ENCODE measurements around the gene SORCS2.

SORCS2 gene

GRCh38 chr4:7301126-7301785, 108.9 kb downstream of the SORCS2 start:
- in situ Hi-C loops (cut with HindIII; ENCODE audit: low pct_ligation_motif_present, low pct_unique_long_range_greater_than_20kb, low sequenced_read_pairs): no loop called here
- no peak for DNase-seq

DNA sequence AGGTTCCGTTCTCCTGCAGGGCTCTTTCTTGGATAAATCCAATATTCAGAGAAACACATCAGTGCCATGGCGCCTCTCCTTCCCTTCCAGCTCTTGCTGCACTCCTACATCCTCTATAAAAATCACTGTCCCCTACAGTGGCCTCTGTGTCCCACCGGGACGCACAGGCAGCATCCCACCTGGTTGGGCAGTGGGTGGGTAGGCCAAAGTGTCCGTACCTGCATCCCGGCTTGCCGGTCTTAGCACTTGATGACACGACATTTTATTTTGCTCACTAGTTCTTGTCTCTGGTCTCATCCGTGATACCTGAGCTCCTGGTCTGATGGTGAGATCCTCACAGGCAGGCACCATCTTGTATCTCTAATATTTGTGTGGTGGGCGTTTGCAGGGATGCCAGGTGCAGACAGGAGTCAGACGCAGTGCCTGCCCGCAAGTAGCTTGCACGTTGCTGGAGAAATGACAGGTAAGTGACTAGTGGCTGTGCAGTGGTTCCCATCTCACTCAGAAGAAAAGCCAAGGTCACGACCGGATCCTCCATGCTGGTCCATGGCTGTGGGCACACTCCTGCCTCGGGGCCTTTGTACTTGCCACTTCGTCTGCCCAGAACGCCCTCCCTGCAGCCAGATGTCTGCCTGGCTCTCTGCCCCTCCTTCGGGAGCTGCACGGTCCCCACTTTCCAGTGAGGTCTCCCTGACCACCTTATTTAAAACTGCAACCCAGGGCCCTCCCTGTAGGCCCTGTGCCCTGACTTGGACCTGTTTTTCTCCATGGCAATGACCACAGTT, 109.7 kb downstream of the SORCS2 start:
- DNase-seq: no peak
- in situ Hi-C loops (cut with HindIII; ENCODE audit: low pct_ligation_motif_present, low pct_unique_long_range_greater_than_20kb, low sequenced_read_pairs): no loop called here

- in situ Hi-C loops (cut with HindIII; ENCODE audit: low pct_ligation_motif_present, low pct_unique_long_range_greater_than_20kb, low sequenced_read_pairs): no loop called here
- no peak for DNase-seq
These were observed 110.6 kb downstream of the SORCS2 start for GRCh38 chr4:7302781-7303404.

- in situ Hi-C loops (cut with HindIII; ENCODE audit: low pct_ligation_motif_present, low pct_unique_long_range_greater_than_20kb, low sequenced_read_pairs): no loop called here
- DNase-seq: no peak
These were observed 111.2 kb downstream of the SORCS2 start for GRCh38 chr4:7303561-7303960.

- DNase-seq: no peak
- in situ Hi-C loops (cut with HindIII; ENCODE audit: low pct_ligation_motif_present, low pct_unique_long_range_greater_than_20kb, low sequenced_read_pairs): no loop called here
These were observed 112.1 kb downstream of the SORCS2 start for GRCh38 chr4:7304436-7304835.

DNA sequence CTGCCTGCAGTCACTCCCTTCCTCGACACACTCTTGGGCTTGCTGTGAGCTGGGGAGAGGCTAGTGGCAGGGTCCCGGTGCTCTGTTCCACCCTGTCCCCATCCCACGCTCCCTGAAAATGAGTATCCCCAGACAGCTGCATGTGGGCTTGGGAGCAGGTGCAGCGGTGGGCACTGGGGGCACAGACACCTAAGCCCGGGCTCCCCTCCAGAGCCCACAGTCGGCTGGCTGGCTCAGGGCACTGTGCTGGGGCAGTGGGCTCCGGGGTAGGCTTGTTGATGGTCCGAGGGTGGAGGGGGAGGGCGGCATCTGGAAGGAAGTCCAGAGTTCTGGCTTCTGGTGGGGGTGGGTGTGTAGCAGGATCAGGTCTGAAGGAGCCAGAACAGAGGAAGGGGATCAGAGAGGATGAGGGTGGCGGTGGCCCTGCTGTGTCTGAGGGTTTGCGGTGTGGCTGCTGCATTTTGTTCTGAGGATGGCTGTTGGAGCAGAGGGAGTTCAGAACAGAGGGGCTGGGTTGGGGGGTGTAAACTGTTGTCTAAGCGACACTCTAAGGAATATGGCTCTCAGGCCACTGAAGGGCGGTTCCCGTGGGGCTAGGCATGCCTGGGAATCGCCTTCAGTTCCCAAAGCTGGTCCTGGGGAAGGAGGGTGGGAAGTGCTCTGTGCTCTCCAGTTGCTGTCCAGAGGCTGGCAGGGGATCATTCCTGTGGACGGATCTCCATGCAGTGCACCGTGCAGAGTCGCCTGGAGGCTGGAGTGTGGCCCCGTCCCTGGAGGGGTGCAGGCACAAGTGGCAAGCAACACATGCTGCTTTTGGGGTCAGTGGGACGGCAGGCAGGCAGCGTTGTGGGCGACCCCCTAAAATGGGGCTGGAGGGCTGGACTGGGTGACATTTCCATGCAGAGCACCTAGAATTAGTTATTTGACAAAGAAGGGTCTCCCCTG, 114.0 kb downstream of the SORCS2 start:
- in situ Hi-C loops (cut with HindIII; ENCODE audit: low pct_ligation_motif_present, low pct_unique_long_range_greater_than_20kb, low sequenced_read_pairs): no loop called here
- DNase-seq: no peak

GRCh38 chr4:7306986-7307385, 114.6 kb downstream of the SORCS2 start:
- in situ Hi-C loops (cut with HindIII; ENCODE audit: low pct_ligation_motif_present, low pct_unique_long_range_greater_than_20kb, low sequenced_read_pairs): no loop called here
- DNase-seq: no peak

- in situ Hi-C loops (cut with HindIII; ENCODE audit: low pct_ligation_motif_present, low pct_unique_long_range_greater_than_20kb, low sequenced_read_pairs): no loop called here
- DNase-seq: no peak
These were observed 115.2 kb downstream of the SORCS2 start for GRCh38 chr4:7307394-7308099.

- no peak for DNase-seq
- in situ Hi-C loops (cut with HindIII; ENCODE audit: low pct_ligation_motif_present, low pct_unique_long_range_greater_than_20kb, low sequenced_read_pairs): no loop called here
These were observed 116.8 kb downstream of the SORCS2 start for GRCh38 chr4:7309181-7309580.

- no peak for DNase-seq
- in situ Hi-C loops (cut with HindIII; ENCODE audit: low pct_ligation_motif_present, low pct_unique_long_range_greater_than_20kb, low sequenced_read_pairs): no loop called here
These were observed 117.5 kb downstream of the SORCS2 start for GRCh38 chr4:7309636-7310390.

DNA sequence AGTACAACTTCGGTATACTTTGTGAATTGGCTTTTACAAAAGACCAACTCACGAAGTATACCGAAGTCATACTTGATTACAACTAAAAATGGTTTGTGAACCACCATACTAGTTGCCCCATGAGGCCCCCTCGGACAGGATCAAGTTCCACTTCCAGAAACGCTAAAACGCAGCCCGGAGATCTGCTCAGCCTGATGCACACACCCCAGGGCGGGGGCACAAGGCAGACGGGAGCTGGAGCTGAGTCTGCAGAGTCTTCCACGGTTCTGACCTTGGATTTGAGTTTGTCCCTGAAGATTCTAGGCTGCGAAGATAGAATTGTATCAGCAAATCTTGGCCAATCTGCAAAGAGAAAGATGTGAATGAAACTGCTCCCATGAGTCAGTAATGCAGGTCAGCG, 118.1 kb downstream of the SORCS2 start:
- no peak for DNase-seq
- in situ Hi-C loops (cut with HindIII; ENCODE audit: low pct_ligation_motif_present, low pct_unique_long_range_greater_than_20kb, low sequenced_read_pairs): no loop called here

- no peak for DNase-seq
- in situ Hi-C loops (cut with HindIII; ENCODE audit: low pct_ligation_motif_present, low pct_unique_long_range_greater_than_20kb, low sequenced_read_pairs): no loop called here
These were observed 118.9 kb downstream of the SORCS2 start for GRCh38 chr4:7311205-7311604.

DNA sequence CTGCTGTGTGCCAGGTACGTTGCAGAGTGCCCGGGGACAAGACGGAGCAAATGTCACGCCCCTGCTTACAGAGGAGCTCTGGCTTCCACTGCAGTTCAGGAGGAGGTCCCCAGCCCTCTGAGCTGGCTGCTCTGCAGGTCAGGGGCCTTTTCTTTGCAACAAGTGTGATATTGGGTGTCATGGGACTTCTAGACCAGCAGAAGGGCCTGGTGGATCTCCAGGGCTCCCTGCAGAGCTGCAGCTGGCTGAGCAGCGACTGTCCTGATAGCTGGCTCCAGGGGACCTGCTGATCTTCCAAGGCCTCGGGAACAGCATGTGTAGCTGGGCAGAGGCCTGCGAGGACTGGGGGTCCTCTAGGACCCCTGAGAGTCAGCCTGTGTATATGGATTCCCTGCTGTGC, 120.4 kb downstream of the SORCS2 start:
- in situ Hi-C loops (cut with HindIII; ENCODE audit: low pct_ligation_motif_present, low pct_unique_long_range_greater_than_20kb, low sequenced_read_pairs): no loop called here
- DNase-seq: no peak

GRCh38 chr4:7313347-7313811, 121.0 kb downstream of the SORCS2 start:
- no peak for DNase-seq
- in situ Hi-C loops (cut with HindIII; ENCODE audit: low pct_ligation_motif_present, low pct_unique_long_range_greater_than_20kb, low sequenced_read_pairs): no loop called here

DNA sequence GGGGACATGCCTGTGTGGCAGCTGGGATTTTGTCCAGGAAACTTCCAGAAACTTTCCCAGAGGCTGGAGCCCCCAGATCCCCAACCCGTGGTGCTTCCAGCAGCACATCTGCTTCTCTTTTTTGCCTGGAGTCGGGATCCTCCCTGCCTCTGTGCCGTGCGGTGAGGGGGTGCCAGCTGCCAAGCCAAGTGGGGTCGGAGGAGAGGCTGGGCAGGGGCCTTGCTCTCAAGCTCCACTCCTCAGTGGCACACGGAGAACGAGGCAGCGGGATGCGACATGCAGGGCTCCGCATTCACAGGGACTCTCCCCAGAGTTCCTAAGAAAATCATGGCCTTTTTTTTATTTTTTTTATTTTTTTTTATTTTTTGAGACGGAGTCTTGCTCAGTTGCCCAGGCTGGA, 121.7 kb downstream of the SORCS2 start:
- in situ Hi-C loops (cut with HindIII; ENCODE audit: low pct_ligation_motif_present, low pct_unique_long_range_greater_than_20kb, low sequenced_read_pairs): no loop called here

GRCh38 chr4:7315286-7315685, 122.9 kb downstream of the SORCS2 start:
- DNase-seq: no peak
- in situ Hi-C loops (cut with HindIII; ENCODE audit: low pct_ligation_motif_present, low pct_unique_long_range_greater_than_20kb, low sequenced_read_pairs): no loop called here

More for the DNA sequence above, 121.7 kb downstream of the SORCS2 start:
- no peak for DNase-seq

DNA sequence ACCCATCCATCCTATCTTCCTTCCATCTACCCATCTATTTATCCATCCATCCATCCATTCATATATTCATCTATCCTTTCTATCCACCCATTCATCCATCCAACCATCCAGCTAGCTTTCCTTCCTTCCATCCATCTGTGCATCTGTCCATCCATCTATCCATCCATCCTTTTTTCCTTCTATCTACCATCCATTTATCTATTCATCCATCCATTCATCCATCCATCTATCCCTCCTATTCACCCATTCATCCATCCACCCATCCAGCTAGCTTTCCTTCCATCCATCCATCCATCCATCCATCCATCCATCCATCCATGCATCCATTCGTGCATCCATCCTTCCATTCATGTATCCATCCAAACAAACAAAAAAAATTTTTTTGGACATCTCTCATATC, 123.6 kb downstream of the SORCS2 start:
- in situ Hi-C loops (cut with HindIII; ENCODE audit: low pct_ligation_motif_present, low pct_unique_long_range_greater_than_20kb, low sequenced_read_pairs): no loop called here

More for the DNA sequence above, 123.6 kb downstream of the SORCS2 start:
- no peak for DNase-seq

Measured in ACHN (cell line).